ENCODE results near the gene MRPS15.

The MRPS15 gene

GRCh38 chr1:36448530-36449056 lies 15.6 kb downstream of the MRPS15 start:
- TF ChIP-seq ZNF239 (tag by site-specific recombination; IDR thresholded peaks at IDR 0.05) (no peak), ELK4 (IDR thresholded peaks at IDR 0.05; ENCODE audit: borderline replicate concordance, low read depth, low read length) (no peak), HOXC10 (CRISPR knock-in tag; IDR thresholded peaks at IDR 0.05) (no peak), GLI4 (tag by site-specific recombination; IDR thresholded peaks at IDR 0.05) (no peak), ZNF366 (tag by site-specific recombination; conservative IDR thresholded peaks at IDR 0.05) (no peak), HOXA7 (CRISPR knock-in tag; IDR thresholded peaks at IDR 0.05; ENCODE audit: borderline replicate concordance) (no peak), ZNF266 (tag by site-specific recombination; IDR thresholded peaks at IDR 0.05; ENCODE audit: low read depth) (no peak), ZNF324 (tag by site-specific recombination; IDR thresholded peaks at IDR 0.05) (no peak), ZNF202 (tag by site-specific recombination; IDR thresholded peaks at IDR 0.05; ENCODE audit: borderline replicate concordance) (no peak), ZBTB17 (tag by site-specific recombination; IDR thresholded peaks at IDR 0.05) (peak; percentile 21; the same call in 1 of the 2 replicates), ZNF335 (tag by site-specific recombination; conservative IDR thresholded peaks at IDR 0.05) (peak; percentile 42; the same call in 1 of the 2 replicates), PBX3 (CRISPR knock-in tag; IDR thresholded peaks at IDR 0.05) (no peak), ZNF707 (tag by site-specific recombination; IDR thresholded peaks at IDR 0.05) (no peak), ZNF311 (tag by site-specific recombination; IDR thresholded peaks at IDR 0.05; ENCODE audit: borderline replicate concordance) (no peak), GLIS1 (tag by site-specific recombination; IDR thresholded peaks at IDR 0.05) (no peak), IKZF3 (tag by site-specific recombination; IDR thresholded peaks at IDR 0.05) (no peak), ZFP37 (tag by site-specific recombination; IDR thresholded peaks at IDR 0.05) (no peak), ZNF558 (tag by site-specific recombination; IDR thresholded peaks at IDR 0.05) (no peak)
- TF ChIP-seq, protein P1, sequence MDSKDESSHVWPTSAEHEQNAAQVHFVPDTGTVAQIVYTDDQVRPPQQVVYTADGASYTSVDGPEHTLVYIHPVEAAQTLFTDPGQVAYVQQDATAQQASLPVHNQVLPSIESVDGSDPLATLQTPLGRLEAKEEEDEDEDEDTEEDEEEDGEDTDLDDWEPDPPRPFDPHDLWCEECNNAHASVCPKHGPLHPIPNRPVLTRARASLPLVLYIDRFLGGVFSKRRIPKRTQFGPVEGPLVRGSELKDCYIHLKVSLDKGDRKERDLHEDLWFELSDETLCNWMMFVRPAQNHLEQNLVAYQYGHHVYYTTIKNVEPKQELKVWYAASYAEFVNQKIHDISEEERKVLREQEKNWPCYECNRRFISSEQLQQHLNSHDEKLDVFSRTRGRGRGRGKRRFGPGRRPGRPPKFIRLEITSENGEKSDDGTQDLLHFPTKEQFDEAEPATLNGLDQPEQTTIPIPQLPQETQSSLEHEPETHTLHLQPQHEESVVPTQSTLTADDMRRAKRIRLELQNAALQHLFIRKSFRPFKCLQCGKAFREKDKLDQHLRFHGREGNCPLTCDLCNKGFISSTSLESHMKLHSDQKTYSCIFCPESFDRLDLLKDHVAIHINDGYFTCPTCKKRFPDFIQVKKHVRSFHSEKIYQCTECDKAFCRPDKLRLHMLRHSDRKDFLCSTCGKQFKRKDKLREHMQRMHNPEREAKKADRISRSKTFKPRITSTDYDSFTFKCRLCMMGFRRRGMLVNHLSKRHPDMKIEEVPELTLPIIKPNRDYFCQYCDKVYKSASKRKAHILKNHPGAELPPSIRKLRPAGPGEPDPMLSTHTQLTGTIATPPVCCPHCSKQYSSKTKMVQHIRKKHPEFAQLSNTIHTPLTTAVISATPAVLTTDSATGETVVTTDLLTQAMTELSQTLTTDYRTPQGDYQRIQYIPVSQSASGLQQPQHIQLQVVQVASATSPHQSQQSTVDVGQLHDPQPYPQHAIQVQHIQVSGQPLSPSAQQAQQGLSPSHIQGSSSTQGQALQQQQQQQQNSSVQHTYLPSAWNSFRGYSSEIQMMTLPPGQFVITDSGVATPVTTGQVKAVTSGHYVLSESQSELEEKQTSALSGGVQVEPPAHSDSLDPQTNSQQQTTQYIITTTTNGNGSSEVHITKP (tag by site-specific recombination; IDR thresholded peaks at IDR 0.05) = 0 out of 2 replicates have a peak, but pooled peaks have one; percentile 10
- Histone ChIP-seq H3K4me1 (ENCODE audit: control insufficient read depth, insufficient read depth, low read length) (no peaks in the 10 kb centered on the region), H3K27ac (ENCODE audit: extremely low read depth, low read depth, low read length) (no peak overlapping the region), H3K36me3 (ENCODE audit: control insufficient read depth in 2 of 2, insufficient read depth in 1 of 2, low read length in 2 of 2) (peaks cover 0 to 4% of the 10 kb centered on the region in 2 experiments; a peak in 1 of 3 replicates), H3K9me3 (ENCODE audit: control insufficient read depth, insufficient read depth, low read depth, low read length) (no peaks in the 10 kb centered on the region), H3K4me3 (ENCODE audit: low read depth, low read length) (no peak overlapping the region)
- ChIA-PET POLR2A (no interaction called here), CTCF (interaction anchor here (0.6 to 1.3 kb wide), 4 partner anchors 25 to 101 kb away, joined by 3 to 5 read pairs (median 3); no protein-coding TSS in a partner anchor)

DNA sequence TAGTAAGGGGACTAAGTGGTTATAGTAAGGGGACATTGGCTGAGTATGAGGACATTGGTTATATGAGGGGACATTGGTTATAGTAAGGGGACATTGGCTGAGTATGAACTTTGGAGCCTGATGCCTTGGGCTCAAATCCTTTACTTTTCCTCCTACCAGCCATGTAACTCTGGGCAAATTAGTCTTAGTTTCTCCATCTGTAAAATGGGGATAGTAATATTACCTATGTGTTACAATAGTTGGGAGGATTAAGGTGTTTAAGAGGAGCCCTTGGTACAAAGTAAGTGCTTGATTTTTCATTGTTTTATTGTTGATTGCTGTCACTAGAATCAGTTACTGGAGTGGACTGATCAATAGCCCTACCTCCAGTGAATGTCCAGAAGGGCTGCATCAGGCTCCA lies 16.7 kb downstream of the MRPS15 start:
- ChIA-PET CTCF (interaction anchor here (0.8 kb wide), 1 partner anchor 25 kb away, joined by 3 read pairs; no protein-coding TSS in a partner anchor), POLR2A (no interaction called here)
- TF ChIP-seq ZNF510 (tag by site-specific recombination; IDR thresholded peaks at IDR 0.05; ENCODE audit: insufficient replicate concordance) = no peak
- TF ChIP-seq ZNF518A (tag by site-specific recombination; conservative IDR thresholded peaks at IDR 0.05; ENCODE audit: low read depth) = no peak

More for the DNA sequence above, 16.7 kb downstream of the MRPS15 start:
- Histone ChIP-seq H3K4me1 (ENCODE audit: control insufficient read depth, insufficient read depth, low read length) (no peaks in the 10 kb centered on the region), H3K4me3 (ENCODE audit: low read depth, low read length) (no peak overlapping the region), H3K36me3 (ENCODE audit: control insufficient read depth in 2 of 2, insufficient read depth in 1 of 2, low read length in 2 of 2) (no peaks in the 10 kb centered on the region), H3K9me3 (ENCODE audit: control insufficient read depth, insufficient read depth, low read depth, low read length) (no peaks in the 10 kb centered on the region), H3K27ac (ENCODE audit: extremely low read depth, low read depth, low read length) (no peak overlapping the region)
